Inflammatory macrophage treated with lipopolysaccharide for 4 hours (primary cell): Measurements from ENCODE around the gene NCBP2L.

Experiments used
- DNase-seq: peaks from one replicate; pipeline ENCODE4 v3.0.0-alpha.2; 2020

The NCBP2L gene

DNA sequence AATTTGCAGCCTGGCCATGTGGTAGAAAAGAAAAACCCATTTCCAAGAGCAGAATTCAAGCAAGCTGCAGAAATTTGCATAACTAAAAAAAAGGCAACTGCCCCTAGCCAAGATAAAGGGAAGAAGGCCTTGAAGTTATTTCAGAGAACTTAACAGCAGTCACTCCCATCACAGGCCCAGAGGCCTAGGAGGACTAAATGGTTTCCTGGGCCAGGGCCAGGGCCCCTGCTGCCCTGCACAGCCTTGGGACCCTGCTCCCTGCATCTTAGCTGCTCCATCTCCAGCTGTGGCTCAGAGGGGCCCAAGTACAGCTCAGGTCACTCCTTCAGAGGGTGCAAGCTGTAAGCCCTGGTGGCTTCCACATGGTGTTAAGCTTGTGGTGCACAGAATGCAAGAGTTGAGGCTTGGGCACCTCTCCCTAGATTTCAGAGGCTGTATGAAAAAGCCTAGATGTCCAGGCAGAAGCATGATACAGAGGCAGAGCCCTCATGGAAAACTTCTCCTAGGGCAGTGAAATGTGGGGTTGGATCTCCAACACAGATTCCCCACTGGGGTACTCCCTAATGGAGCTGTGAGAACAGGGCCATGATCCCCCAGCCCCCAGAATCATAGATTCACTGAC lies 41.5 kb downstream of the NCBP2L start:
- no peak for DNase-seq

GRCh38 chrX:107823042-107823441 lies 45.5 kb downstream of the NCBP2L start:
- no peak for DNase-seq

DNA sequence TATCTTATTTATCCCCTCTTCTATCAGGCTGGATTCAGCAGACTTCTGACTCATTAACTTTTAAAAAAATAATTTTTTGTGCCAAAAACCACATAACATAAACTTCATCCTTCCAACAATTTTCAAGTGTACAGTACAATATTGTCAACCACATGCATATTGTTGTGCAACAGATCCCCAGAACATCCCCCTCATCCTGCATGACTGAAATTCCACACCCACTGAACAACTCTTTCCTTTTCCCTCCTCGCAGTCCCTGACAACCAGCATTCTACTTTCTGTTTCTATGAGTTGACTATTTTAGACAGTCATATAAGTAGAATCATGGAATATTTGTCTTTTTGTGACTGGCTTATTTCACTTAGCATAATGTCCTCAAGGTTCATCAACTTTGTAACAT lies 45.9 kb downstream of the NCBP2L start:
- peak; percentile 69 for DNase-seq

DNA sequence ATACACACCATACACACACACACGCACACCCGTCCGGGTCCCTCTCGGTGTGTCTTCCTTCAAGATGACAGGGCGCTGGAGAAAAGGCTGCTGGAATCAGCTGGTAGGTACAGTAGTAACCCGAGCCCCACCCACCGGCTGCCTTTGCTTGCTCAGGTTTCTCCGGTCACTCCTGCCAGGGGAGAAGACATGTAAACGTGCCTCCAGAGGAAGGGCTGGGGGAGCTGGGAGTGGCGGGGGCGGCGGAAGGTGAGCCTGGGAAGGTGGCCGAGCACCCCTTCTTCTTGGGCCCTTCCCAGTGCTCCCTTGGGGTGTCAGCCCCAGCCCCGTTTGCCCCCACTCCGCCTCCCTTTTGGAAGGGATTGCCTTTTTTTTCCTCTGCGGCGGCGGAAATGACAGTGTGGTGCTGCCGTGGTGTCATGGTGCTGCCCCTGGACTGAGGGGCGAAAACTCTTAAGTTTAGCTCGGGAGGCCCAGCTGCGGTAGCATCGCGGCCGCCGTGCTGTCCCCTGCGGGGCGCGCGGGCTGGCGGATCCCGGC lies 48.2 kb downstream of the NCBP2L start, which contains the start of gene MID2:
Gene MID2 (plus strand): TSS at position 169 of the 540 bp plus-strand sequence. CDS start 561 bp downstream, outside the sequence.
- no peak for DNase-seq

DNA sequence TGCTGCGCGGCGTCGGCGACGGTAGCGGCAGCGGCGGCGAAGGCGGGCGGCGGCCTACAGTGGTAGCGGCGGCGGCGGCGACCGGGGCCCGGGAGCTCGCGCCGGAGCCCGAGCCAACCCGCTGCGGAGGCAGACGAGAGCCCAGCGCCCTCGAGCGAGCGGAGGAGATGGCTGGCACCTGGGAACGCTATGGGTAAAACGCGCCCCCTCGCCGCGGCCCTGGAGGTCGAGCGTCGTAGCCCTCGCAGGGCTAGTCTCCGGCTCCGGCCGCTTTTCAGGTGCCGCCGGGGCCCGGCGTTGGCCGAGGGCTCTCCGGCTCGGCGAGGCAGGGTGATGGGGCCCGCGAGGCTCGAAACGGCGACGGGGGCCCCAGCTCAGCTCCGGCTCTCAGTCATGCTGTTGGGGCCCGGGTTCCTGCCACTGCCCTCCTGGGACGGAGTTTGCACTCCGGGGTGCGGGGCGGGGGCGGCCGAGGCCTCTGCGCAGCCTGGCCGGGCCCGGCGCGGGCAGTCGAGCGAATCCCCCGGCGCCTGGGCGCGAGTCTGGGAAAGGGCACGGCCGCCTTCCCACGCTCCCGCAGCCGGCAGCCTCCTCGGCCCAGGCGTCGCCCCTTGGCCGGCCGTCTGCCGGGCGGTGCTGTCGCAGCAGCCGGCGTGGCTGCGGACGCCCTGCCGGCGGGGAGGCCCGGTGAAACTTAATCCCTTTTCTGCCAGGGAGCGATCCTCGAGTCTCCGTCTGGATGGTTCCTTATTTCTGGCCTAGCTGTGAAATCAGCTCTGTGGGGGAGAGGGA lies 48.9 kb downstream of the NCBP2L start:
- peak; percentile 48 for DNase-seq

- no peak for DNase-seq
These were observed 49.7 kb downstream of the NCBP2L start for GRCh38 chrX:107827030-107827831.

- DNase-seq = no peak
These were observed 50.3 kb downstream of the NCBP2L start for GRCh38 chrX:107827852-107828251.

DNA sequence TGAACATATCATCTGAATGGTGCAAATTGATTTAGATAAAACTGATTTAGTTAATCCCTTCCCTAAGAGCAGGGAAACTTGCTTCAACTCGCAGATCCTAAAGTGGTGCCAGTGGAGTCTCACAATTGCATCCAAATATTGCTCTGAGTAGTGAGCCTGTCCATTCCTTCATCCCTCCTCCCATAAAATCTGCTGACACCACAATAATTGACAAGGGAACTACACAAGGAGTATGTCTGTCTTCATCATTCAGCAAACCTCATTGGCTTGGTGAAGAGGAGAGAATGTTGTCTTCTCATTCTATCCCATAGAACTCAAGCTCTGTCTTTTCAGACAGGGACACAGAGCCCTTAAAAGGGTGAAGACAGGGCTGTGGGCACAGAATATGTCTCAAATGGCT lies 52.3 kb downstream of the NCBP2L start:
- DNase-seq = no peak

GRCh38 chrX:107831071-107831730 lies 53.7 kb downstream of the NCBP2L start:
- DNase-seq = no peak

- peak; percentile 22 for DNase-seq
These were observed 57.0 kb downstream of the NCBP2L start for GRCh38 chrX:107834275-107835201.

DNA sequence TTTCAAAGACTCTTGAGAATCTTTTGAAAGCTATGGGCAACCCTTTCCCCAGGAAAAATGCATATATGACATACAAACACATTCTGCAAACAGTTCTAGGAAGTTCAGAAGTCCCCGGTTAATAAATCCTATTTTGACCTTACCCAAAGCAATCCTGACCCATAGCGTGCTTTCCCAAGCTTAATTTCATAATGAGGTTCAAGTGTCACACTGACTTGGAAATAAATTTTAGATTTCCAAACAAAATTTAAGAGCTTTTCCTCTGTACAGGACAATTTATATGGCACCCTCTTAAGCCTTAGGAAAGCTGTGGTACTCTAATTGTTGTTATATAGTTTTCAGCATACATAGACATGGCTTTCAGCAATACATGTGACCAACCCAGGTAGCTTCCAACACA lies 59.4 kb downstream of the NCBP2L start:
- DNase-seq = no peak

DNA sequence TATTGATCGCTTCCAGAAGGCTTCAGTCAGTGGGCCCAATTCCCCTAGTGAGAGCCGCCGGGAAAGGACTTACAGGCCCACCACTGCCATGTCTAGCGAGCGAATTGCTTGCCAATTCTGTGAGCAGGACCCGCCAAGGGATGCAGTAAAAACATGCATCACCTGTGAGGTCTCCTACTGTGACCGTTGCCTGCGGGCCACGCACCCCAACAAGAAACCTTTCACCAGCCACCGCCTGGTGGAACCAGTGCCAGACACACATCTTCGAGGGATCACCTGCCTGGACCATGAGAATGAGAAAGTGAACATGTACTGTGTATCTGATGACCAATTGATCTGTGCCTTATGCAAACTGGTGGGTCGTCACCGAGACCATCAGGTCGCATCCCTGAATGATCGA lies 63.4 kb downstream of the NCBP2L start:
- no peak for DNase-seq

DNA sequence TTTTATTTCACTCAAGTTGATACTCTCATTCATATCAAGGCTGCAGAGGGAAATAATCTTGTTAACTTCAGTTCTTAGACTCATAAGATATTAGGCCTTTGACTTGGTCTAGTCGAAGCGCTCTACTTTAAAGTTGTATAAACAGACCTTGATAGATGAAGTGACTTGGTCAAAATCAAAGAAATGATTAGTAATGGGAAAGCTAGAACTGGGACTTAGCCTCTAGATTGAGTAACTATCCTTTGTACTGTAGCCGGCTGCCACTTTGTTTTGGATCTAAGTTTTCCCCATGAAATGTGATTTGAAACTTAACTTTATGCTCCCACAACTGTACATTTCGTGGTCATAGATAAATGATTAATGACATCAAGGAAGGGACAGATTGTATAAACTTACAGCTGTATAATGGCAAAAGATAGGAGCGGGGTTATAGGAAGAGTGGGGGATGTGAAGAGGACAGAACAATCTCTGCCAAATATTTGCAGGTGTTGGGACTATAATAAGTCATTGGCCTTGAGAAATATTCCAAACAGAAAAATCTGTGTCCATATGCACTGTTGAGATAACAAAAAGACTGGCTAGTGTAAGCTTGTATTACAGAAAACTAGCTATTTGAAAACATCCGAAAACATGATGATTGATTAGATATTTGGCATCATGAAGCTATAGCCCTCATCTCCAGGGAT lies 65.3 kb downstream of the NCBP2L start:
- DNase-seq = no peak
